Body of pancreas (tissue), 4 donors: Measurements from ENCODE around the gene ADSS1. TPM values are rescaled to one million over a fixed set of nuclear protein-coding genes. Genes with fewer than 3 reads are reported as not detected.

ENCODE experiments used
- ATAC-seq: fragments of 150-250 bp; one replicate; pipeline ENCODE4 v1.9.1; 2016
- DNase-seq, 4 donors: peaks; one replicate each; pipeline ENCODE4 v3.0.0-alpha.2; 2019
- H3K27ac ChIP-seq, 4 donors: fragments of 200-600 bp; sonication (generic); 1 replicate in 3 of 4; 2 replicates in 1 of 4; pipeline versions ENCODE4 v1.5.1 to v1.6.1; 2016 to 2019; ENCODE audit warnings: mild to moderate bottlenecking in 1 of 4, mixed read lengths in 1 of 4, moderate library complexity in 1 of 4
- H3K27me3 ChIP-seq, 2 donors: fragments of 200-600 bp; sonication (generic); one replicate each; pipeline ENCODE4 v1.6.0; 2016; ENCODE audit warnings: mild to moderate bottlenecking in 1 of 2
- H3K36me3 ChIP-seq, 2 donors: fragments of 200-600 bp; sonication (generic); replicated peaks in 1 of 2; 2 replicates each; pipeline ENCODE4 v1.5.1; 2016; ENCODE audit warnings: low read depth in 2 of 2; ENCODE audit not compliant: insufficient read depth in 1 of 2
- H3K4me1 ChIP-seq: fragments of 200-600 bp; sonication (generic); one replicate; pipeline ENCODE4 v1.6.0; 2016
- H3K4me3 ChIP-seq, 2 donors: fragments of 200-600 bp; sonication (generic); 1 replicate in 1 of 2; 2 replicates in 1 of 2; pipeline ENCODE4 v1.5.1; 2016 to 2019
- H3K9me3 ChIP-seq, 3 donors: fragments of 200-600 bp; sonication (generic); 1 replicate in 2 of 3; 2 replicates in 1 of 3; pipeline ENCODE4 v1.5.1; 2016
- CTCF ChIP-seq, 7 experiments: fragments of 450-650 bp in 4 of 7; fragments of 200-600 bp in 3 of 7; sonication (generic) in 3 of 7; IDR thresholded peaks; one replicate each; pipeline ENCODE4 v1.5.1; 2016 to 2019; ENCODE audit warnings: antibody characterized with exemption in 7 of 7
- POLR2A ChIP-seq, 3 donors: fragments of 450-650 bp; IDR thresholded peaks; one replicate each; pipeline ENCODE4 v1.6.1; 2016; ENCODE audit warnings: antibody characterized with exemption in 3 of 3, mild to moderate bottlenecking in 2 of 3
- WGBS, 2 donors: methylation state at CpG; one replicate each; pipeline ENCODE4 v1.1.5; 2017; 5-methylcytosine and 5-hydroxymethylcytosine counted together
- intact Hi-C: fragments of 100-400 bp; cut with DNase I; formaldehyde crosslinking; loops from one replicate; pipeline ENCODE4 v1.15.1; 2023
- total RNA-seq, 2 donors: library from RNA; depleted of rRNA; stranded (reverse); fragments of >200 nt; gene quantifications; one replicate each; pipeline ENCODE4 v1.1.0, GENCODE V29; 2016

The ADSS1 gene
- total RNA-seq: 1 to 10 TPM; 4.0 to 4.7 TPM

GRCh38 chr14:104723651-104724406 lies at the start of gene ADSS1:
ADSS1 (plus strand) TSS chr14:104724229; CDS start chr14:104724271, 42 bp downstream.
- Histone ChIP-seq H3K36me3 (no peaks in the 10 kb centered on the region), H3K4me1 (peaks cover 32% of the 10 kb centered on the region), H3K4me3 (peak within 1 kb of the TSS; percentile 59 to 67), H3K9me3 (no peaks in the 10 kb centered on the region), H3K27me3 (no peaks in the 10 kb centered on the region), H3K27ac (peak within 1 kb of the TSS in 3 of 4 donors; percentile 52 to 72 (median 53))
- peak; percentile 87 for ATAC-seq
- 0 to 1% methylated on average over 2 to 80 of the region's 82 CpGs for WGBS, 2 donors
- intact Hi-C loops: no loop called here
- peak; percentile 70 to 96 (median 84) for TF ChIP-seq CTCF (IDR thresholded peaks at IDR 0.05)
- peak in 2 of 3 donors; percentile 13 to 23 for TF ChIP-seq POLR2A (IDR thresholded peaks at IDR 0.05)
- peak; percentile 67 to 76 (median 74) for DNase-seq

GRCh38 chr14:104675447-104675846 lies 48.6 kb upstream of the ADSS1 start:
- peaks cover 24% of the 10 kb centered on the region for H3K4me1 ChIP-seq
- no peak for DNase-seq
- TF ChIP-seq CTCF (IDR thresholded peaks at IDR 0.05) (no peak), POLR2A (IDR thresholded peaks at IDR 0.05) (no peak)
- 95 to 100% methylated on average over 2 of the region's 2 CpGs for WGBS, 2 donors
- no peak overlapping the region for H3K4me3 ChIP-seq
- intact Hi-C loops: no loop called here
- no peak overlapping the region for H3K27ac ChIP-seq
- H3K9me3 ChIP-seq: no peaks in the 10 kb centered on the region
- no peak for ATAC-seq
- no peaks in the 10 kb centered on the region for H3K27me3 ChIP-seq
- no peaks in the 10 kb centered on the region for H3K36me3 ChIP-seq

- no peak for TF ChIP-seq CTCF (IDR thresholded peaks at IDR 0.05)
- no peak for TF ChIP-seq POLR2A (IDR thresholded peaks at IDR 0.05)
- WGBS, 2 donors: 86 to 95% methylated on average over 3 to 7 of the region's 7 CpGs
- no peaks in the 10 kb centered on the region for H3K27me3 ChIP-seq
- no peak overlapping the region for H3K27ac ChIP-seq
- H3K36me3 ChIP-seq: no peaks in the 10 kb centered on the region
- intact Hi-C loops: no loop called here
- DNase-seq (peak in 1 of 4 donors; percentile 11), ATAC-seq (no peak)
- no peaks in the 10 kb centered on the region for H3K9me3 ChIP-seq
- peaks cover 31% of the 10 kb centered on the region for H3K4me1 ChIP-seq
- H3K4me3 ChIP-seq: no peak overlapping the region
Observed at GRCh38 chr14:104676130-104676693, 47.8 kb upstream of the ADSS1 start.

- H3K36me3 ChIP-seq: no peaks in the 10 kb centered on the region
- no peak overlapping the region for H3K4me3 ChIP-seq
- H3K9me3 ChIP-seq: no peaks in the 10 kb centered on the region
- TF ChIP-seq CTCF (IDR thresholded peaks at IDR 0.05): no peak
- no peak for TF ChIP-seq POLR2A (IDR thresholded peaks at IDR 0.05)
- no peaks in the 10 kb centered on the region for H3K27me3 ChIP-seq
- H3K27ac ChIP-seq: peak overlapping the region in 1 of 4 donors; percentile 73
- peak in 1 of 4 donors; percentile 16 for DNase-seq
- 46 to 54% methylated on average over 13 to 29 of the region's 29 CpGs for WGBS, 2 donors
- H3K4me1 ChIP-seq: peaks cover 38% of the 10 kb centered on the region
- intact Hi-C loops: no loop called here
- no peak for ATAC-seq
Observed at GRCh38 chr14:104676694-104677511, 47.1 kb upstream of the ADSS1 start.
